ENCODE data around the gene RTL5. TPM values are rescaled to one million over a fixed set of nuclear protein-coding genes. Genes with fewer than 3 reads are reported as not detected.
"Not testable (repeated sequence)": the region's sequence is repeated elsewhere in the genome, so short reads cannot be mapped to it uniquely, and the experiment has no call there.

Gene RTL5
- total RNA-seq (2022) (2.2 and 2.5 TPM in 2 replicates), Bru-seq, nascent RNA (percentile 40 among the genes with signal in this experiment), BruChase-seq, experiment 1, labeled RNA remaining after a 2-hour chase (percentile 44 among the genes with signal in this experiment), BruChase-seq, experiment 2, labeled RNA remaining after a 6-hour chase (percentile 62 among the genes with signal in this experiment)
- long read RNA-seq, result 0 reads

DNA sequence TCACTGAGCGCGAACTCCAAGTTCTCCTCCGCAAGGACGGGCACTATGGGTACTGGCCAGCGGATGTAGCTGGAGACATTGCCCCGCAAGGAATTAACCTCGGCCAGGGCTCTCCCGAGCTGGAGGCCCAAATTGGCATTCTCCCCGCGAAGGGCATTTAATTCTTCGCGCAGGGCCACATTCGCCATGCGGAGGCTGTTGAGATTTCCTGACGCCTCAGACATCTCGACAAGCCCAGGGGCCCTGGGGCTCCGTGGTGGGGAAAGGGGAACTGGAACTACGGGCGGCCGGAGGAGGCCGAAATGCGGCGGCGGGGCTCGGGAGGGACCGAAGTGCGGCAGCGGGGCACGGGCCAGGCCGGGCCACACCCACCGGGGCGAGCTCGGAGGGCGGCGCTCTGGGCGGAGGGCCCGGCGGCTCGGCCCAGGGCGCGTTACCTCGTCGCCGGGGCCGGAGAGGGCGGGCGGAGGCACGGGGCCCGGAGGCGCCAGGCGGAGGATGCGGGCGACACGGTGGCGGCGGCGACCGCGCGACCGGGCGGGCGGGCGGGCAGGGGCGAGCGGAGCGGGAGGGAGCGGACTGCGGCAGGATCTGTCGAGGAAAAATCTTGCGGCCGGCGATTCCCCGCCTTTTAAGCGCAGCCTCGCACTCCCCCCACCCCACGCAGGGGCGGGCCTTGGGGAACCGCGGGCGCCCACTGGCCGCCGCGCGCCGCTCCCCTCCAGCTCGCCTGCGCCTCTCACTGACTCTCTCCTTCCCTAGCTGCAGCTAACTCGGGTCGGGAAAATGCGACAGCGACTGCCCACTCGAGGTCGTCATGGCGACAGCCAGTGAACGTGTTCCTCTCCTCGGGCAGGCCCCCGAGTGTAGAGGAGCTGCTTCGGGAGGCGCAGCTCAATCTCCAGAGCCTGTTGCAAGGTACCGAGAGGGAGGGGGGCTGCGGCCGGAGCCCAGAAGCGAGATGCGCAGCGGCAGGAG, at the start of gene RTL5:
RTL5 (minus strand) TSS at position 599 of the 978 bp plus-strand sequence.
- POLR2A ChIA-PET, result interaction anchor here (0.6 to 1.1 kb wide), 3 partner anchors 50 to 114 kb away, joined by 3 to 6 read pairs (median 5); partner anchors contain the start of genes ERCC6L and PIN4

DNA sequence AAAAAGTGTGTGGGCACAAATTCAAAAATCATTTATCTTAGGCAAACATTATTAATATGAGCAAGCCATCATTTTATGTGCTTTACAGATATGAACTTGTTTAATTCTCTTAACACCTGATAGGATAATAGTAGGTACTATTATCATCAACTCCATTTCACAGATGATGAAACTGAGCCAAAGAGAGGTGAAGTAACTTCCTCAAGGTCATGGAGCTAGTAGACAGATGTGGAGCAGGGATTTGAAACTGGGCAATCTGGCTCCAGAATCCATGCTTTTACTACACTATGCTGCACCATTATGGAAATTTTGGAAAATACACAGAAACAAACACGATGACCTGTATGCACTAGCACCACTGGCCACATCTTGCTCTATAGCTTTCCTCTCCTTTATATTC, 48.8 kb upstream of the RTL5 start:
- no peaks in the 10 kb centered on the region for H3K27me3 ChIP-seq (replicated peaks; ENCODE audit: control insufficient read depth, insufficient read depth, low read length)
- Mint-ChIP-seq H3K36me3 (ENCODE audit: insufficient read depth, unreplicated experiment) (no peaks in the 10 kb centered on the region), H3K27me3 (ENCODE audit: insufficient read depth, unreplicated experiment) (no peaks in the 10 kb centered on the region), H3K9me3 (ENCODE audit: unreplicated experiment) (no peaks in the 10 kb centered on the region), H3K4me1 (ENCODE audit: low read depth, unreplicated experiment) (no peaks in the 10 kb centered on the region), H3K4me3 (ENCODE audit: unreplicated experiment) (no peak overlapping the region), H3K27ac (ENCODE audit: unreplicated experiment) (no peak overlapping the region)
- no peak for DNase-seq
- intact Hi-C loops (cut with micrococcal nuclease; ENCODE audit: unreplicated experiment), result no loop called here
- TF ChIP-seq, protein P1, sequence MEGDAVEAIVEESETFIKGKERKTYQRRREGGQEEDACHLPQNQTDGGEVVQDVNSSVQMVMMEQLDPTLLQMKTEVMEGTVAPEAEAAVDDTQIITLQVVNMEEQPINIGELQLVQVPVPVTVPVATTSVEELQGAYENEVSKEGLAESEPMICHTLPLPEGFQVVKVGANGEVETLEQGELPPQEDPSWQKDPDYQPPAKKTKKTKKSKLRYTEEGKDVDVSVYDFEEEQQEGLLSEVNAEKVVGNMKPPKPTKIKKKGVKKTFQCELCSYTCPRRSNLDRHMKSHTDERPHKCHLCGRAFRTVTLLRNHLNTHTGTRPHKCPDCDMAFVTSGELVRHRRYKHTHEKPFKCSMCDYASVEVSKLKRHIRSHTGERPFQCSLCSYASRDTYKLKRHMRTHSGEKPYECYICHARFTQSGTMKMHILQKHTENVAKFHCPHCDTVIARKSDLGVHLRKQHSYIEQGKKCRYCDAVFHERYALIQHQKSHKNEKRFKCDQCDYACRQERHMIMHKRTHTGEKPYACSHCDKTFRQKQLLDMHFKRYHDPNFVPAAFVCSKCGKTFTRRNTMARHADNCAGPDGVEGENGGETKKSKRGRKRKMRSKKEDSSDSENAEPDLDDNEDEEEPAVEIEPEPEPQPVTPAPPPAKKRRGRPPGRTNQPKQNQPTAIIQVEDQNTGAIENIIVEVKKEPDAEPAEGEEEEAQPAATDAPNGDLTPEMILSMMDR (IDR thresholded peaks at IDR 0.05; ENCODE audit: insufficient read depth in 1 of 2, low read depth in 1 of 2, low read length in 1 of 2, severe bottlenecking in 1 of 2, unreplicated experiment in 1 of 2), result no peak
- H3K4me3 ChIP-seq (ENCODE audit: low read depth, low read length), result peak overlapping the region; percentile 34
- ChIA-PET CTCF (interaction anchor here (1.4 kb wide), 1 partner anchor 97 kb away, joined by 3 read pairs; the partner anchor contains the start of gene RPS4X), POLR2A (interaction anchor here (1.4 to 2.0 kb wide), 2 partner anchors 58 to 96 kb away, joined by 5 to 14 read pairs; partner anchors contain the start of genes ERCC6L and RPS4X)
- no TSS peak for BruUV-seq (replicated peaks)
- no peaks in the 10 kb centered on the region for H3K9me3 ChIP-seq
- no peaks in the 10 kb centered on the region for H3K36me3 ChIP-seq (ENCODE audit: control insufficient read depth, insufficient read depth, low read length)
- no peaks in the 10 kb centered on the region for H3K4me1 ChIP-seq

More for the DNA sequence above, at the start of gene RTL5:
- H3K36me3 Mint-ChIP-seq (ENCODE audit: insufficient read depth, unreplicated experiment), result no peaks in the 10 kb centered on the region
- Histone ChIP-seq H3K4me3 (ENCODE audit: low read depth, low read length) (peak within 1 kb of the TSS; percentile 36), H3K4me1 (no peaks in the 10 kb centered on the region), H3K9me3 (no peaks in the 10 kb centered on the region), H3K27me3 (replicated peaks; ENCODE audit: control insufficient read depth, insufficient read depth, low read length) (no peaks in the 10 kb centered on the region), H3K36me3 (ENCODE audit: control insufficient read depth, insufficient read depth, low read length) (no peaks in the 10 kb centered on the region)
- H3K9me3 Mint-ChIP-seq (ENCODE audit: unreplicated experiment), result no peaks in the 10 kb centered on the region
- TF ChIP-seq, protein P1 (IDR thresholded peaks at IDR 0.05; ENCODE audit: insufficient read depth in 1 of 2, low read depth in 1 of 2, low read length in 1 of 2, severe bottlenecking in 1 of 2, unreplicated experiment in 1 of 2), result no peak
- DNase-seq, result peak; percentile 77 to 80
- peak within 1 kb of the TSS; percentile 67 for H3K4me3 Mint-ChIP-seq (ENCODE audit: unreplicated experiment)
- BruUV-seq (replicated peaks), result no TSS peak
- CTCF ChIA-PET, result interaction anchor here (0.5 to 1.6 kb wide), 4 partner anchors 102 to 174 kb away, joined by 3 to 8 read pairs (median 5); partner anchors contain the start of gene RPS4X
- peaks cover 11% of the 10 kb centered on the region for H3K27me3 Mint-ChIP-seq (ENCODE audit: insufficient read depth, unreplicated experiment)
- intact Hi-C loops (cut with micrococcal nuclease; ENCODE audit: unreplicated experiment), result no loop called here
- H3K4me1 Mint-ChIP-seq (ENCODE audit: low read depth, unreplicated experiment), result no peaks in the 10 kb centered on the region
- H3K27ac Mint-ChIP-seq (ENCODE audit: unreplicated experiment), result no peak within 1 kb of the TSS

DNA sequence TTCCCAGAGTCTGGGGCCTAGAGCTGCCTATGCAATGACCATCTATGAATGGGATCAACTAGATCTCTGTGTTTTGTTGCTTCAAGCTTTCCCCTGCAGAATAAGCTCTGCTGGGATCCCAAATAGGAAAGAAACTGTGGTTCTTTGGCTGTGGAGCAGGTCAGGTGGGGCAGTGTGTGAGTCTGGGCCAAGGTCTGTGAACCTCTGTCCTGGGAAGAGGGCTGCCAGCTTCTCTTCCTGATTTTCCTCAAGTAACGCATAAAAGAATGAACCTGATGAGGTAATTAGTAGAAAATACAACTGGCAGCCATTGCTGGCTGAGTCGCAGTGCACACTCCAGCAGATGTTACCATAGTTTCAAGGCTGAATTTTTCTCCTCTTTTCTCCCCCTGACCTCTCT, 45.3 kb upstream of the RTL5 start:
- H3K4me3 Mint-ChIP-seq (ENCODE audit: unreplicated experiment), result no peak overlapping the region
- H3K36me3 ChIP-seq (ENCODE audit: control insufficient read depth, insufficient read depth, low read length), result no peaks in the 10 kb centered on the region
- H3K27ac Mint-ChIP-seq (ENCODE audit: unreplicated experiment), result no peak overlapping the region
- no peak for DNase-seq
- no TSS peak for BruUV-seq (replicated peaks)
- H3K4me1 ChIP-seq, result no peaks in the 10 kb centered on the region
- POLR2A ChIA-PET, result no interaction called here
- no peak overlapping the region for H3K4me3 ChIP-seq (ENCODE audit: low read depth, low read length)
- TF ChIP-seq, protein P1 (IDR thresholded peaks at IDR 0.05; ENCODE audit: insufficient read depth in 1 of 2, low read depth in 1 of 2, low read length in 1 of 2, severe bottlenecking in 1 of 2, unreplicated experiment in 1 of 2), result no peak
- CTCF ChIA-PET, result no interaction called here
- no peaks in the 10 kb centered on the region for H3K36me3 Mint-ChIP-seq (ENCODE audit: insufficient read depth, unreplicated experiment)
- no peaks in the 10 kb centered on the region for H3K27me3 ChIP-seq (replicated peaks; ENCODE audit: control insufficient read depth, insufficient read depth, low read length)
- H3K9me3 ChIP-seq, result no peaks in the 10 kb centered on the region
- H3K4me1 Mint-ChIP-seq (ENCODE audit: low read depth, unreplicated experiment), result no peaks in the 10 kb centered on the region
- H3K27me3 Mint-ChIP-seq (ENCODE audit: insufficient read depth, unreplicated experiment), result no peaks in the 10 kb centered on the region
- intact Hi-C loops (cut with micrococcal nuclease; ENCODE audit: unreplicated experiment), result no loop called here
- no peaks in the 10 kb centered on the region for H3K9me3 Mint-ChIP-seq (ENCODE audit: unreplicated experiment)

DNA sequence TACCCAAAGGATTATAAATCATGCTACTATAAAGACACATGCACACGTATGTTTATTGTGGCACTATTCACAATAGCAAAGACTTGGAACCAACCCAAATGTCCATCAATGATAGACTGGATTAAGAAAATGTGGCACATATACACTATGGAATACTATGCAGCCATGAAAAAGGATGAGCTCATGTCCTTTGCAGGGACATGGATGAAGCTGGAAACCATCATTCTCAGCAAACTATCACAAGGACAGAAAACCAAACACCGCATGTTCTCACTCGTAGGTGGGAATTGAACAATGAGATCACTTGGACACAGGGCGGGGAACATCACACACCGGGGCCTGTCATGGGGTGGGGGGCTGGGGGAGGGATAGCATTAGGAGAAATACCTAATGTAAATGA, 44.6 kb upstream of the RTL5 start:
- POLR2A ChIA-PET; H3K4me3 Mint-ChIP-seq (ENCODE audit: unreplicated experiment); H3K27me3 ChIP-seq (replicated peaks; ENCODE audit: control insufficient read depth, insufficient read depth, low read length); H3K27me3 Mint-ChIP-seq (ENCODE audit: insufficient read depth, unreplicated experiment); CTCF ChIA-PET; H3K36me3 Mint-ChIP-seq (ENCODE audit: insufficient read depth, unreplicated experiment); H3K4me3 ChIP-seq (ENCODE audit: low read depth, low read length); H3K36me3 ChIP-seq (ENCODE audit: control insufficient read depth, insufficient read depth, low read length); H3K27ac Mint-ChIP-seq (ENCODE audit: unreplicated experiment); H3K9me3 ChIP-seq; BruUV-seq (replicated peaks); intact Hi-C loops (cut with micrococcal nuclease; ENCODE audit: unreplicated experiment); H3K9me3 Mint-ChIP-seq (ENCODE audit: unreplicated experiment); H3K4me1 Mint-ChIP-seq (ENCODE audit: low read depth, unreplicated experiment); DNase-seq; H3K4me1 ChIP-seq: not testable (repeated sequence)
